ENCODE measurements around the gene TBC1D17. TPM values are rescaled to one million over a fixed set of nuclear protein-coding genes. Genes with fewer than 3 reads are reported as not detected.
A peak's percentile ranks its signal among the peaks of the same experiment; 100 is the strongest.

TBC1D17 gene
- polyA plus RNA-seq, 2 of the 4 experiments (the other 2 are of a cell fraction), result 12.3 to 41.5 TPM

- Histone ChIP-seq H3K4me1 (peaks cover 37% of the 10 kb centered on the region), H3K9me3 (no peaks in the 10 kb centered on the region), H3K27ac (peak within 1 kb of the TSS; percentile 93 to 94), H3K4me3 (peak within 1 kb of the TSS; percentile 64), H3K4me2 (peak within 1 kb of the TSS; percentile 77)
- POLR2A ChIA-PET, result interaction anchor here (0.6 to 3.6 kb wide), 7 partner anchors 8 to 191 kb away, joined by 3 to 36 read pairs (median 4); partner anchors contain the start of genes AKT1S1, MED25, PTOV1 and TBC1D17
- WGBS (ENCODE audit: missing lambda C conversion rate), result under 1% methylated on average over 38 of the region's 65 CpGs
- no peak for FAIRE-seq
- peak; percentile 96 for DNase-seq (ENCODE audit: low read depth in 1 of 2, low spot score in 1 of 2)
- ATAC-seq, result peak; percentile 43 to 71
- CTCF ChIA-PET, result interaction anchor here (2.6 kb wide), 1 partner anchor 13 kb away, joined by 13 read pairs; no protein-coding TSS in a partner anchor
- TF ChIP-seq RCOR1 (IDR thresholded peaks at IDR 0.05; ENCODE audit: low read depth, low read length), result no peak
- no peak for TF ChIP-seq FOSL2 (IDR thresholded peaks at IDR 0.05)
- peak; percentile 76 for TF ChIP-seq FOSL2 (CRISPR knock-in tag; IDR thresholded peaks at IDR 0.05)
- no peak for TF ChIP-seq HOXB13 (CRISPR knock-in tag; IDR thresholded peaks at IDR 0.05; ENCODE audit: low read depth)
- TF ChIP-seq HOXB5 (CRISPR knock-in tag; IDR thresholded peaks at IDR 0.05), result no peak; the same call in 1 of the 2 replicates
- TF ChIP-seq USF2 (IDR thresholded peaks at IDR 0.05), result peak; percentile 39; the same call in 1 of the 2 replicates
- no peak for TF ChIP-seq CBX8 (IDR thresholded peaks at IDR 0.05)
- no peak for TF ChIP-seq ZNF302 (CRISPR knock-in tag; IDR thresholded peaks at IDR 0.05)
- no peak for TF ChIP-seq EHMT2 (IDR thresholded peaks at IDR 0.05; ENCODE audit: low read depth)
- peak; percentile 94 for TF ChIP-seq E2F6 (IDR thresholded peaks at IDR 0.05; ENCODE audit: borderline replicate concordance, low read depth)
- TF ChIP-seq ESRRA (IDR thresholded peaks at IDR 0.05; ENCODE audit: borderline replicate concordance, low read length), result peak; percentile 10; the same call in 1 of the 2 replicates
- peak; percentile 60 for TF ChIP-seq RFX5 (IDR thresholded peaks at IDR 0.05)
- TF ChIP-seq MAZ (IDR thresholded peaks at IDR 0.05; ENCODE audit: borderline replicate concordance, low read depth, low read length), result peak; percentile 87; the same call in 1 of the 2 replicates
- TF ChIP-seq SREBF2 (IDR thresholded peaks at IDR 0.05), result no peak
- no peak for TF ChIP-seq RNF2 (IDR thresholded peaks at IDR 0.05; ENCODE audit: borderline replicate concordance, low read depth)
- TF ChIP-seq JUN (IDR thresholded peaks at IDR 0.05), result peak; percentile 80 to 95; a peak in 4 of 5 replicates
- TF ChIP-seq PBX3 (IDR thresholded peaks at IDR 0.05), result no peak
- peak in 1 of 2 experiments; percentile 12; a peak in 1 of 5 replicates for TF ChIP-seq EP300 (IDR thresholded peaks at IDR 0.05)
- TF ChIP-seq BCL3 (IDR thresholded peaks at IDR 0.05), result peak; percentile 65; the same call in 1 of the 3 replicates
- TF ChIP-seq EHF (CRISPR knock-in tag; IDR thresholded peaks at IDR 0.05), result no peak
- no peak for TF ChIP-seq ELK1 (IDR thresholded peaks at IDR 0.05; ENCODE audit: low read depth, low read length)
- TF ChIP-seq CBX2 (IDR thresholded peaks at IDR 0.05; ENCODE audit: borderline replicate concordance, low read depth), result no peak
- TF ChIP-seq HDAC2 (IDR thresholded peaks at IDR 0.05), result no peak
- no peak for TF ChIP-seq NPAS2 (CRISPR knock-in tag; IDR thresholded peaks at IDR 0.05; ENCODE audit: borderline replicate concordance)
- TF ChIP-seq CEBPB (IDR thresholded peaks at IDR 0.05), result 0 out of 4 replicates have a peak, but pooled peaks of 1 of the 2 experiments have one; percentile 1
- TF ChIP-seq GATA3 (IDR thresholded peaks at IDR 0.05; ENCODE audit: borderline replicate concordance), result no peak
- no peak; the same call in 1 of the 2 replicates for TF ChIP-seq BHLHE40 (IDR thresholded peaks at IDR 0.05; ENCODE audit: low read depth, low read length)
- TF ChIP-seq TFCP2L1 (CRISPR knock-in tag; IDR thresholded peaks at IDR 0.05), result peak; percentile 67; the same call in 1 of the 2 replicates
- no peak for TF ChIP-seq CHD4 (IDR thresholded peaks at IDR 0.05; ENCODE audit: borderline replicate concordance)
- TF ChIP-seq CHD2 (IDR thresholded peaks at IDR 0.05; ENCODE audit: low read length, partially characterized antibody), result peak; percentile 26
- TF ChIP-seq ZFP36 (IDR thresholded peaks at IDR 0.05; ENCODE audit: borderline replicate concordance, partially characterized antibody), result no peak
- no peak for TF ChIP-seq TP53 (CRISPR knock-in tag; IDR thresholded peaks at IDR 0.05)
- no peak for TF ChIP-seq CTCF (IDR thresholded peaks at IDR 0.05)
- TF ChIP-seq RAD21 (conservative IDR thresholded peaks at IDR 0.05 in 1 of 2, IDR thresholded peaks at IDR 0.05 in 1 of 2), result no peak
These were observed 10.3 kb upstream of the TBC1D17 start, which contains the start of gene PNKP for GRCh38 chr19:49866933-49867782. Gene PNKP, minus strand, starts transcription at chr19:49867576. Its CDS starts 372 bp downstream, at chr19:49867204.

Measured in A549 (cell line).